AG09319 (cell line): ENCODE data around the gene ATF3.

Experiments
- DNase-seq: peaks from one replicate; pipeline ENCODE4 v3.0.0-alpha.2; 2010; ENCODE audit warnings: low read depth; ENCODE audit errors: extremely low read depth
- CTCF ChIP-seq: IDR thresholded peaks from 2 replicates; pipeline ENCODE4 v1.5.1; 2011; ENCODE audit warnings: low read depth, mild to moderate bottlenecking, inconsistent platforms, low read length, moderate library complexity

Gene ATF3

GRCh38 chr1:212605441-212606394, 2.8 kb upstream of the ATF3 start:
- no peak for TF ChIP-seq CTCF

DNA sequence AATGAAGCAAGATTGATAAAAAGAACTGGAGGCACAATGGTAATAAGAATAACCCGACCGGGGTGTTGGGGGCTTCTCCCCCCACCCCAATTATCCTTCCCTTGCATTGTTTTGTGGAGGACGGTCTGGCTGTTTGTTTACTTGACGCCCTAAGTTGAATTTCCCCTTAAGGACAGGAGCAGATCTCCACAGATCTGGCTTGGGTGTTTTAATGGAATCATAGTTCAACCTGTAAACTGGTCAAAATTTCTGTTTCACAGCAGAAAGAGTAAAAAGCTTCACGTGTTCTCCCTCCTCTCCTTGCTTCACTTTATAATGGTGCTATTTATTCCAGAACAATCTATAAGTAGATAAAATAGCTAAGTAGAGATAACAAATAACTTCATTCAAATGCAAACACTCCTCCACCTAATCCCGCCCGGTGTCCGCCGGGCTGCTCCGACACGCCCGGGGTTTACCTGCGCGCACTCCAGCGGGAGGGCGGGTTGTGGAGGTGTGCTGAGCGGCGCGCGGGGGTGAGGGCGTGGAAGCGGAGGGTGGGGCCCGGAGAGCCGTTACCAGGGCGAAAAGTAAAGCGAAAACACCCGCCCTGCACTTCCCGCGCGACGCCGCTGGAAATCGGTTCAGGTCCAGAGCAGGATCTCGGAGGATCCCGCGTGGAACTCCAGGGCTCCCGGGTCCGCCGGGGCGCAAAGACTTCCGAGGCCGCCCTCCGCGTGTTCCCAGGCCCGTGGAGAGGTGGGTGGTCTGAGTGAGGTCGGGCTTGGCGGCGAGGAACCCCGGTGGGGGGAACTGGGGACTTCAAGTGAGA, 2.0 kb upstream of the ATF3 start:
- no peak for DNase-seq
- no peak for TF ChIP-seq CTCF

More at GRCh38 chr1:212605441-212606394, 2.8 kb upstream of the ATF3 start:
- DNase-seq: no peak

DNA sequence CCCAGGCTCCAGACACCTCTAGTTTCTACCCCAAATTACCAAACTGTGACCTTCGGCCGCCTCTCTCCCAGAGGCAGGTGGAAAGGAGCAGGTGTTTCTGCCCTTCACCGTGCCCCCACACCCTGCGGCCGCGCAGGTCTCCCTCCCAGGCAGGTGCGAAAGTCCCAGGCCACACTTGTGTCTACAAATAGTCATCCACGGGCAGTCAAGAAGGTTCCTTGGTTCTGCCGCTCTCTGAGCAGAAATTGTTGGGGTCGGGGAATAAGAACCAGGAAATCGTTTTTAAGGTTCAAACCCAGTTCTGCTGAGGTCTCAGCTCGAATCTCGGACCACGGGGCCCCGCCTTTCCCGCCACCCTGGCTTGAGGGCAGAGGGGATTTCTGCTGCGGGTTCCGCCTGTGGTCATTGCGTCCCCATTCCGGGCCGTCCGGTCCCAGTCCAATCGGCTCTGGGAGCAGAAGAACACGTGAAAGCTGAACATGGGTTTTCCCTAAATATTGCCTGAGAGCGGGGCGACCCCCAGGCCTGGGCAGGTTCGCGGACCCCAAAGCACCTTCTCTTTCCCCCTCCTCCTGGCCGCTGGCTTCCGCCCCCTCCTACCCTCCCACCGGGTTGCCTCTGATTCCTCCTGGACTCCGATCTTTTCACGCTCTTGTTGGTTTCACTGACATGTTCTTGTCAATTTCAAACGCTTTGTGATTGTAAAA, 1.2 kb upstream of the ATF3 start:
- no peak for TF ChIP-seq CTCF
- no peak for DNase-seq

DNA sequence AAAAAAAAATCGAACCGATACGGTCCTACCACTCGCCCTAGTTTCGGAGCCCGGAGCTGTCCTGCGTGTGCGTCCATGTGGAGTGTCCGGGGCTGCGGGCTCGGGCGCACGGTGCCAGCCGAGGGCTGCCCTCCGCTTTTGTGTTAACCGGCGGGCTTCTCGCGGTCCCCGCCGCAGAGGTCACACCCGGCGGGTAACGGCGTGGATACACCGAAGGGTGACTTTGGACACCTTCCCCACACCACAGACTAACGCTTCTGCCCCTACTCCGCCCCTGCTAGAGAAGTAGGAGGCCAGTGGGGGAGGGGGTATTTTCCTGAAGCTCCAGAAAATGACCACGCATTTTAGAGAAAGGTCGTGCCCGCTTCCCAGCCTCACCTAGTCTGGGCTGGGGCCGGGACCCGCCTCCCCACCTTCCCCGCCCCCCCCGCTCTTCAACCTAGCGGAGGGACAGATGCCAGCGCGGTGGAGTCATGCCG, 609 bp upstream of the ATF3 start:
- DNase-seq: no peak
- no peak for TF ChIP-seq CTCF

DNA sequence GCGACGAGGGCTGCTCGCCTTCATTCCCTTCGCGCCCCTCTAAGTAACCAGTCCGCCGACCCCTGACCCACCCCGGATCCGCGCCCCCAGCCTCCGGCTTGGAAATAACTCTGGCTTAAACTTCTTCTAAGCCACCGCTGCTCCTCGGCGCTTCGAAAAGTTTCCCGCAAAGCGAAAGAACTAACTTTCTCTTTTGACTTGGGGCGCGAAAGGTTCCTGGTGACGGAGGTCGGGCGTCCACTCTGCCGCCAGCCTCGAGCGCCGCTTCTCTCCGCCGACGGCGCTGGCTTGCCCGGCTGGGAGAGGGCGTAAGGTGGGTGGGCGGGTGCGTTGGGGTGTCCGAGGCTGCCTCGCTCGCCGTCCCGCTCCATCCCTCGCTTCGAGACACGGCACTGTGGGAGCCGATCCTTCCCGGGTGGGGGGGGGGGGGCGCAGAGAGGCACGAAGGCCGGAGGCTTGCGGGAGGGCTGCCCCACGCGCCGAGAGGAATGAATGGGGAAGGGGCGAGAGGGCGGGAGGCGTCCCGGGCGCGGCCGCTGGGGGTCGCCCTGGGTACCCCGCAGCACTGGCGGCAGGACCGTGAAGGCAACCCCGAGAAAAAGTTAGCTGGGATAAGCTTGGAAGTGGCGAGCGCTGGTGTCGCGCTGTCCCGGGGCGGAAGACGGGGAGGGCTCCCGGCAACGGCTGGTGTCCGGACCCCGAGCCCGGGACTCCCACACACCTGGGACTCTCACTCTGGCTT, 569 bp downstream of the ATF3 start:
- peak; percentile 50 for TF ChIP-seq CTCF
- no peak for DNase-seq

- no peak for DNase-seq
- no peak for TF ChIP-seq CTCF
Observed at GRCh38 chr1:212609701-212610574, 1.4 kb downstream of the ATF3 start.
